Chondrocyte (in vitro differentiated cells): Measurements from ENCODE around the gene VSIG4. TPM values are rescaled to one million over a fixed set of nuclear protein-coding genes. Genes with fewer than 3 reads are reported as not detected.

Source experiments
- DNase-seq: peaks from one replicate; pipeline ENCODE4 v3.0.0; 2021; ENCODE audit warnings: mixed read lengths, low spot score
- H3K27ac Mint-ChIP-seq: one replicate; pipeline ENCODE4 v1.8.0; 2021; ENCODE audit warnings: mild to moderate bottlenecking, moderate library complexity, mixed read lengths; ENCODE audit not compliant: unreplicated experiment
- H3K27me3 Mint-ChIP-seq: 2 replicates; pipeline ENCODE4 v1.8.0; 2021; ENCODE audit warnings: low read depth, mixed read lengths
- H3K36me3 Mint-ChIP-seq: 2 replicates; pipeline ENCODE4 v1.8.0; 2021; ENCODE audit warnings: low read depth, mixed read lengths
- H3K4me1 Mint-ChIP-seq: 2 replicates; pipeline ENCODE4 v1.8.0; 2021; ENCODE audit warnings: low read depth, mild to moderate bottlenecking, mixed read lengths
- H3K4me3 Mint-ChIP-seq: one replicate; pipeline ENCODE4 v1.8.0; 2021; ENCODE audit warnings: mild to moderate bottlenecking, moderate library complexity, mixed read lengths; ENCODE audit not compliant: unreplicated experiment
- H3K9me3 Mint-ChIP-seq: 2 replicates; pipeline ENCODE4 v1.8.0; 2021; ENCODE audit warnings: low read depth, mixed read lengths
- CTCF ChIP-seq: fragments of 200-600 bp; sonication (generic); IDR thresholded peaks from 2 replicates; pipeline ENCODE4 v1.5.0; 2021; ENCODE audit warnings: antibody characterized with exemption, mild to moderate bottlenecking, moderate library complexity
- total RNA-seq: library from RNA; stranded (reverse); gene quantifications from 3 replicates; pipeline ENCODE4 v1.2.1, GENCODE V29; 2021

VSIG4 gene
- total RNA-seq, 1 donor from 2014 or later: not detected

DNA sequence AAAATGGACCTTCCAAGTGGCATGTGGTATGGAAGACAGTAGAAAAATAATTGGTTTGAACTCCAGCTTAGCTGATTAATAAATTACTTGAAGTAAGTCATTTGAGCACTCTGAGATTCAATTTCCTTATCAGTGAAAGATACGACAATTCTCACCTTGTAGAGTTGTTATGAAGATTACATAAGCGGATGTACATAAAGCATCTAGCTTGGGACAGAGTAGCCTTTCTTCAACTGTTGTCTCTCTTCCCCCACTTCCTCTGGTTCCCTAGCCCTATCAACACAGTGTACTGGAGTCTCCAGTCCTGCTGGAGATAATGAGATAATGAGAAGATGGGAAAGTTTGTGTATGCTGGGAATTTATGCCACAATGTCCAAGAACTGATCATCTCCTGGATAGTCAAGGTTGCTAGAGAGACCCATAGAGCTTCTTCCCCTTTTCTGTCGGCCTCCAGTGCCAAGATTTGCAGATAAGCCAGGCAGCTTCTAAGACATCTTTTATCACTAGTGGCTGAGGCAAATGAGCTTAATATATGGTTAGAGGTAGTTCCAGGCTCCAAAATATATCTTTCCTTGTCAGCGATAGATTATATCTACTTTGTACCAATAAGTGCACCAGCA lies 33.9 kb downstream of the VSIG4 start:
- H3K9me3 Mint-ChIP-seq: peaks cover 5% of the 10 kb centered on the region
- no peak overlapping the region for H3K27ac Mint-ChIP-seq

DNA sequence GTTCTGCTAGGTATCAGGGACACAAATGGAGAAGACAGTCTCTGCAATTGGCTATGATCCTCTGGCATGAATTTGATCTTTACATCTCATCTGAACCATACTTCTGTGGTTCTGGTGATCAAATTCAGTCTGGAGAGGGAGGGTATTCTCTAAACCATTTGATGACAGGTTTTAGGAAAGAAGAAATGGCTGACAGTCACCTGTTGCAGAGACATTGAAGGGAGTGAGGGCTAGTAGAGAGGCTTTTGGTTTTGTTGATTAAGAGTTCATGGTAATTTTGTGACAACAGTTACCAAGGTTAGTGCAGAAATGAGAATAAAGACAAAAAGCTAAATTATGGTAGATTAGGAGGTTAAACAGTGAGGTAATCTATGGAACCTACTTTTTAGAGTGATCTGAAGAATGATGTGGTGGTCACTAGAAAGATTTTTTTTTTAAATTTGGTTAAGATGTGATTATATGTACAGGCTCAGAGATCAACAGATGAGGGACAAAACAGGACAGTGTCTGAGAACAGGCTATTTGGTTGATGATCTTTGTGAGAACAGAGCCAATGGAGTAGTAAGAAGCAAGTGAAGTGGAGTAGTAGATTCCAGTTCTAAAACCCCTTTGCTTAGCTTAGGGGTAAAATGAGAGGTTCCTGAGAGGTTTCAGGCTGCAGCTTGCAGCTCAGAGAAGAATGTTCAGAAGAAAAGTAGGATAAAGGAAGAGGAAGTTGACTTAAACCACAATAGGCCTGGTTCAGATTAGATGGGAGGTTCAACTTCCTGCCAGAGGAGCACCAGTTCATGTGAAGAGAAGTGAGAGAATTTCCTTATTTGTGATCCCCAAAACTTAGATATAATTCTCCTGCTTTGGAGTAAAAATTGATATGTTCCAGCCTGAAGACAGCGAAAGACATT lies 34.7 kb downstream of the VSIG4 start:
- Mint-ChIP-seq H3K4me1 (no peaks in the 10 kb centered on the region), H3K4me3 (no peak overlapping the region), H3K9me3 (peaks cover 5% of the 10 kb centered on the region), H3K27me3 (peaks cover 1% of the 10 kb centered on the region), H3K27ac (no peak overlapping the region), H3K36me3 (no peaks in the 10 kb centered on the region)
- no peak for TF ChIP-seq CTCF
- DNase-seq: no peak

More for the DNA sequence above, 33.9 kb downstream of the VSIG4 start:
- no peak for DNase-seq
- H3K4me3 Mint-ChIP-seq: no peak overlapping the region
- H3K36me3 Mint-ChIP-seq: no peaks in the 10 kb centered on the region
- TF ChIP-seq CTCF: no peak
- no peaks in the 10 kb centered on the region for H3K27me3 Mint-ChIP-seq
- H3K4me1 Mint-ChIP-seq: no peaks in the 10 kb centered on the region

GRCh38 chrX:66002824-66003680 lies 36.8 kb downstream of the VSIG4 start:
- H3K4me3 Mint-ChIP-seq: no peak overlapping the region
- H3K9me3 Mint-ChIP-seq: peaks cover 5% of the 10 kb centered on the region
- H3K36me3 Mint-ChIP-seq: no peaks in the 10 kb centered on the region
- no peak for DNase-seq
- peaks cover 2% of the 10 kb centered on the region for H3K27me3 Mint-ChIP-seq
- H3K4me1 Mint-ChIP-seq: no peaks in the 10 kb centered on the region
- no peak overlapping the region for H3K27ac Mint-ChIP-seq
- no peak for TF ChIP-seq CTCF

- Mint-ChIP-seq H3K27me3 (peaks cover 2% of the 10 kb centered on the region), H3K27ac (no peak overlapping the region), H3K36me3 (no peaks in the 10 kb centered on the region), H3K9me3 (peaks cover 5% of the 10 kb centered on the region), H3K4me1 (no peaks in the 10 kb centered on the region), H3K4me3 (no peak overlapping the region)
- DNase-seq: no peak
- TF ChIP-seq CTCF: no peak
These were observed 38.3 kb downstream of the VSIG4 start for GRCh38 chrX:66001596-66001995.
